ENCODE measurements around the gene SYF2.

GRCh38 chr1:25208092-25208491 is 24.2 kb downstream of the SYF2 start:
- no peak for TF ChIP-seq POLR2AphosphoS5 (IDR thresholded peaks at IDR 0.05; ENCODE audit: low read depth, low read length)
- TF ChIP-seq POLR2A (IDR thresholded peaks at IDR 0.05; ENCODE audit: low read depth, low read length): no peak
- TF ChIP-seq TAF1 (IDR thresholded peaks at IDR 0.05; ENCODE audit: low read depth, low read length): no peak
